Femur (tissue), 1 donor: Measurements from ENCODE around the gene KANK4.
"Not testable (repeated sequence)": the region's sequence is repeated elsewhere in the genome, so short reads cannot be mapped to it uniquely, and the experiment has no call there.

Experiments
- DNase-seq: peaks from one replicate; pipeline ENCODE4 v3.0.0-alpha.2; 2017

The KANK4 gene

GRCh38 chr1:62233926-62234450 lies 85.2 kb downstream of the KANK4 start:
- no peak for DNase-seq

DNA sequence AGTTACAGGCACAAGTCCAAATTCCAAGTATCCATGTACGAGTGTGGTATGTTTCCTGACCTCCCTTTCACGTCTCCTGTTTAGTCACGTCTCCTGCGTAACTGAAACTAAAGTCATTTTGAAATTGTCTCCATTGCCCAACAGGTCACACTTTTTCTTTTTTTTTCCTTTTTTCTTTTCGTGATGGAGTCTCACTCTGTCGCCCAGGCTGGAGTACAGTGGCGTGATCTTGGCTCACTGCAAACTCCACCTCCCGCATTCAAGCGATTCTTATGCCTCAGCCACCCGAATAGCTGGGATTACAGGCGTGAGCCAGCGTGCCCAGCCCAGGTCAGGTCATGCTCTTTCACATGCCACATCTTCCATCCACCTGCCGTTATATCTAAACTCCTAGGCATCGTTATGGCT lies 86.4 kb downstream of the KANK4 start:
- DNase-seq = no peak

- DNase-seq = no peak
These were observed 88.5 kb downstream of the KANK4 start for GRCh38 chr1:62230718-62231117.

- no peak for DNase-seq
These were observed 89.3 kb downstream of the KANK4 start for GRCh38 chr1:62229932-62230331.

DNA sequence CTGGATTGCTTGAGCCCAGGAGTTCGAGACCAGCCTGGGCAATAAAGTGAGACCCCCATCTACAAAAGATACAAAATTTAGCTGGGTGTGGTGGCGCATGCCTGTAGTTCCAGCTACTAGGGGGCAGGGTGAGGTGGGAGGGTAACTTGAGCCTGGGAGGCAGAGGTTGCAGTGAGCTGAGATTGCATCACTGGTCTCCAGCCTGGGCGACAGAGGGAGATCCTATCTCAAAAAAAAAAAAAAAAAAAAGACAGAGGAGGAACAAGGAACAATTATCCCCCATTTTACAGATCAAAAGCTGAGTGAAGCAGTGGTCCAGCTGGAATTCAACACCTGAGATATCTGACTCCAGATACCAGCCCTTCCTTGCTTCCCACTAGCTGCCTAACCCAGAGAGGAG lies 89.8 kb downstream of the KANK4 start:
- no peak for DNase-seq

GRCh38 chr1:62228883-62229187 lies 90.4 kb downstream of the KANK4 start:
- DNase-seq = no peak

DNA sequence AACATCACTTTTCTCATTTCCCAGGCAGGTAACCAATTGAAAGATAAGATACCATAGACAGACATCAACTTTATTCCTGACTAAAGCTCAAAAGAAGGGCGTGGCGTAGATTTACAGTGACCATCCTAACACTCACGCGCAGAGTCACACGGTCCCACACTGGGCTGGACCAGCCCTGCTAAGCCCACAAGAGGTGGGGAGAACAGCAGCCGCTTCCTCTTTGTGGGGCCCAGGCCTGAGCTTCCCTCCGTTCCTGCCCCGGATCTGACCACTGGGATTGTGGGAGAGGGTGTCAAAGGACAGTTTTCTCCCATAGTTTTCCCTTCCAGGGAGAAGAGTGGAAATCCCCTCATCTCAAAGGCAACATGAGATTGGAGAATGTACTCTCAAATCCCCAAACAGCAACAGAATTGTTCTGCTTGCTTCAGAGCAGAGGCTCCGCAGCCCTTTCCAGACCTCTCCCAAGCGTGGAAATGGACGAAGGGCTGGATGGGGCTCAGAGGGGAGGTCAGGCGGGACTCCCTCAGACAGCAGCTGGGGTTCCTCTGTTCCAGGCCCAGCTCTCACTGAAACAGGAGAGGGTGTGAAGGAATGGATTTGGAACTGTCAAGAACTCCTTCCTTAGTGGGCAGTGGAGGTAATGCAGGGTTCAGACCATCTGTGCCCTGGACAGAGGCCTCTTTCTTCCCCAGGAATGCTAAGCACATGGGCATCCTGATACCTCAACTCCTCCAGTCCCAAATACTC lies 90.9 kb downstream of the KANK4 start:
- peak; percentile 38 for DNase-seq

DNA sequence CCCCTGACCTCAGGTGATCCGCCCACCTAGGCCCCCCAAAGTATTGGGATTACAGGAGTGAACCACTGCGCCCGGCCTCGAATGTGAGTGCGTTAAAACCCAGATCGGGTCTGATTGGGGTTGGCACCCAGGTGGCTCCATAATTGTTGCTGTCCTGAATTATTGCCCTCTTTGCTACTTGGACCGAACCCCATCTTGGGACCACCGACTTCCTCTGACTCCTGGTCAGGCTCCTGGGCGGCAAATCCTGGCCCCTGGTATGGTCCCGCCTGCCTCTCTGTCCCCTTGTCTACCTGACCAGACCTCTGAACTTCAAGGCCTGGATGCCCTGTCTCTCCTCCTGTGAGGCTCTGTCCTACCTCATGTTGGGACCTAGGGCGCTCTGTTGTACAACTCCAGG lies 91.7 kb downstream of the KANK4 start:
- no peak for DNase-seq

- no peak for DNase-seq
These were observed 95.1 kb downstream of the KANK4 start for GRCh38 chr1:62224182-62224581.

- no peak for DNase-seq
These were observed 96.9 kb downstream of the KANK4 start for GRCh38 chr1:62222321-62222720.

- no peak for DNase-seq
These were observed 98.1 kb downstream of the KANK4 start for GRCh38 chr1:62221171-62221570.

GRCh38 chr1:62220456-62220855 lies 98.8 kb downstream of the KANK4 start:
- DNase-seq = not testable (repeated sequence)

GRCh38 chr1:62218604-62219003 lies 100.6 kb downstream of the KANK4 start:
- no peak for DNase-seq

- DNase-seq = no peak
These were observed 105.9 kb downstream of the KANK4 start for GRCh38 chr1:62213075-62213914.

- no peak for DNase-seq
These were observed 106.8 kb downstream of the KANK4 start for GRCh38 chr1:62212411-62212810.

- DNase-seq = no peak
These were observed 108.3 kb downstream of the KANK4 start for GRCh38 chr1:62210960-62211359.

- no peak for DNase-seq
These were observed 109.2 kb downstream of the KANK4 start for GRCh38 chr1:62209931-62210595.

- no peak for DNase-seq
These were observed 110.3 kb downstream of the KANK4 start for GRCh38 chr1:62208970-62209369.

DNA sequence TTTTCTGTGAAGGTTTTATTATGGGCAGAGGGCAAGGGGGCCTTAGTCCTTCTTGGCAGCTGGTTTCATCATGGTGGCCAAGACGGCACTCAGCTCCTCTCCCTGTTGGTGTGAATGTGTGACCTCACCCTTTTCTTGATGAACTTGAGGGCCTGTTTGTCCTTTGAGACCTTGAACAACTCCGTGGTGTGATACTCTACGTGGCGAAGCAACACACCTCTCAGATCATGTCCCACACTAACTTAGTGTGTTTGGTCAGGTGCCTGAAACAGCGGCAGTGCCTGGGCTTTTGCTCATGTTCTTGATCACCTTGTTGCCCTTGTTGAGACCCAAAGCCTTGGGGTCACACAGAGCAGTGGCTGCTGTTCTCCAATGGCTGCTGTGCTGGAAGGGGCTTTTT lies 111.1 kb downstream of the KANK4 start:
- no peak for DNase-seq

DNA sequence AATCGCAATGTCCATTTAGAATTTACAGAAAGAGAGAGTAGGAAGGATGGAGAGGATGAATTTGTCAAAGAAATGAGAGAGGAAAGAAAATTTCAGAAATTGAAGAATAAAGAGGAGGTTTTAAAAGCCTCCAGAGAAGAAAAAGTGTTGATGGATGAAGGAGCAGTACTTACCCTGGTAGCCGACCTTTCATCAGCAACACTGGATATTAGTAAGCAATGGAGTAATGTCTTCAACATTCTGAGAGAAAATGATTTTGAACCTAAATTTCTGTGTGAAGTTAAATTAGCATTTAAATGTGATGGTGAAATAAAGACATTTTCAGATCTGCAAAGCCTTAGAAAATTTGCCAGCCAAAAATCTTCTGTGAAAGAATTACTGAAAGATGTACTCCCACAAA lies 112.0 kb downstream of the KANK4 start:
- no peak for DNase-seq

DNA sequence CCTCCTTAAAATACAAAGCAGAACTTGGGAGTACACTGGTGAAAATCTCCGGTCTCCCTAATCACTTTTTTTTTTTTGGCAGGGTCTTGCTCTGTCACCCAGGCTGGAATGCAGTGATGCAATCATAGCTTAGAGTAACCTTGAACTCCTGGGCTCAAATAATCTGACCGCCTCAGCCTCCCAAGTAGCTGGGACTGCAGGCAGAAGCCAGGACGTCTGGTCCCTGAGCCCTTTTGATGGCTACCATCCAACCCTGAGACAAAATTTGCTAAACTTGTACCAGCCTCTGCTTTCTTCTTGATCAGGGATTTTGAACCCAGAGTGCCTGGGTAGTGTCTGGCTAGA lies 120.5 kb downstream of the KANK4 start:
- DNase-seq = no peak

DNA sequence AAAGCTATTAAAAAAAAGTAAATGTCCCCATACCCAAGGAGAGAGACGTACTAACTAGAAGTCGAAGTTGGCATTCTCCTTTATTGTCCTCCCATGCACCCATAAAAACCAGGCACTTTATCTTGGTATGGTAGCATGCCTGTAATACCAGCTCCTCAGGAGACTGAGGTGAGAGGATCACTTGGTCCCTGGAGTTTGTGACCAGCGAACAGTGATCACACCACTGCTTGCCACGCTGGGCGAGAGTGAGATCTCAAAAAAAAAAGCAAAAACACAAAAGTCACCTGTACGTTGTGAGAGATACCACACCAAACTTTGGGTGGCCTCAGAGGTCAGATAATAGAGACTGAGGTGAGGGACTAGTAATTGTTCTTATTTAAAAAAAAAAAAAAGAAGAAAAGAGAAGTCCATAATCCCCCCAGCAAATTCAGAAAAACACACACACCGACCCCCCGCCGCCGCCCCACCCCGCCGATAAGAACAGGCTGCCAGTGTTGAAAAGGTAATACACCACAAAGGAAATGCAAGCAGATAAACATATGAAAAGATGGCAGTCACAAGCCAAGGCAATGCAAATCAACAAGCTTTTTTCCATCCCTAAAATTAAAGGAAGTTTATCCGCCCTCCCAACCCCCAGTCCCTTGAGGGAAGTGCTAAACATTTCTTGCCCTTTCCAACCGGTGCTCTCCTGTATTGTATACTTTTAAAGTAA lies 121.0 kb downstream of the KANK4 start:
- no peak for DNase-seq

GRCh38 chr1:62196086-62196690 lies 123.0 kb downstream of the KANK4 start:
- no peak for DNase-seq
